ENCODE data around the gene ABCD3.

Gene ABCD3

DNA sequence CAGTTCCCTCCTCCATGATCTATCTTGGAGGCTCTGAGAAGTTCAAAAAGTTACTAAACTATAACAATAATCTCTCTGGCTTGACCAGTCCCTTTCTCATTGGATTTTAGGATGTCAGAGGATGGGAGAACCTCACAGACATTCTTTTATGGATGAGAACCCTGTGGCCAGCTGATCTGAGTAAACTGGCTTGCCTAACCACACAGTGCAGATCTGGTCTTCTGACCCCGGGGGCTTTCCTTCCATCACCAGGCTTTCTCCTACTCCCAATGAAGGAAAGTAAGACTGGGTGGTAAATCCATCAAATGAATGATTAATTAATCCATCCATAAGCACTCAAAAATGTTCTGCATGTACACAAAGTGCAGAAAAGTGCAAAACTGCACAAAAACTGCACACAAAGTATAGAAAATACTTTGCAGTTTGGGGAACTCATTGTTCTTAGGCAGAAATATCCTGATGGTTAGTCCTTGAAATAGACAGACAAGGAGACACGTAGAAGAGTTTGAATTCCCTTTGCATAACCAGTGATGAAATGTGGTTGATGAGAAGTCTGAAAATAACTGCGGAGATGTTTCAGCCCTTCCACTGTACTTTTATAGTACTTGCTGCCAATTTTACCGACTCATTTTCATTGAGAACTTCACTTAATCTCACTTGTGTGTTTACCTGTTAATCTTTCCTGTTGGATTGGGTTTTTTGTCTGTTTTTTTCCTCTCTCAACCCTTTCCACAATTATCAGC, 125.9 kb downstream of the ABCD3 start:
- in situ Hi-C loops (cut with MboI; ENCODE audit: low sequenced_read_pairs, unreplicated experiment) = no loop called here
- TF ChIP-seq, protein P1, sequence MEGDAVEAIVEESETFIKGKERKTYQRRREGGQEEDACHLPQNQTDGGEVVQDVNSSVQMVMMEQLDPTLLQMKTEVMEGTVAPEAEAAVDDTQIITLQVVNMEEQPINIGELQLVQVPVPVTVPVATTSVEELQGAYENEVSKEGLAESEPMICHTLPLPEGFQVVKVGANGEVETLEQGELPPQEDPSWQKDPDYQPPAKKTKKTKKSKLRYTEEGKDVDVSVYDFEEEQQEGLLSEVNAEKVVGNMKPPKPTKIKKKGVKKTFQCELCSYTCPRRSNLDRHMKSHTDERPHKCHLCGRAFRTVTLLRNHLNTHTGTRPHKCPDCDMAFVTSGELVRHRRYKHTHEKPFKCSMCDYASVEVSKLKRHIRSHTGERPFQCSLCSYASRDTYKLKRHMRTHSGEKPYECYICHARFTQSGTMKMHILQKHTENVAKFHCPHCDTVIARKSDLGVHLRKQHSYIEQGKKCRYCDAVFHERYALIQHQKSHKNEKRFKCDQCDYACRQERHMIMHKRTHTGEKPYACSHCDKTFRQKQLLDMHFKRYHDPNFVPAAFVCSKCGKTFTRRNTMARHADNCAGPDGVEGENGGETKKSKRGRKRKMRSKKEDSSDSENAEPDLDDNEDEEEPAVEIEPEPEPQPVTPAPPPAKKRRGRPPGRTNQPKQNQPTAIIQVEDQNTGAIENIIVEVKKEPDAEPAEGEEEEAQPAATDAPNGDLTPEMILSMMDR (IDR thresholded peaks at IDR 0.05; ENCODE audit: borderline replicate concordance, control extremely low read depth, extremely low read depth, insufficient read depth, missing control alignments) = no peak
- no peak for DNase-seq (ENCODE audit: low spot score)

- TF ChIP-seq, protein P1 (IDR thresholded peaks at IDR 0.05; ENCODE audit: borderline replicate concordance, control extremely low read depth, extremely low read depth, insufficient read depth, missing control alignments) = no peak
- DNase-seq (ENCODE audit: low spot score) = no peak
- in situ Hi-C loops (cut with MboI; ENCODE audit: low sequenced_read_pairs, unreplicated experiment) = no loop called here
These were observed 126.7 kb downstream of the ABCD3 start for GRCh38 chr1:94544706-94545490.

DNA sequence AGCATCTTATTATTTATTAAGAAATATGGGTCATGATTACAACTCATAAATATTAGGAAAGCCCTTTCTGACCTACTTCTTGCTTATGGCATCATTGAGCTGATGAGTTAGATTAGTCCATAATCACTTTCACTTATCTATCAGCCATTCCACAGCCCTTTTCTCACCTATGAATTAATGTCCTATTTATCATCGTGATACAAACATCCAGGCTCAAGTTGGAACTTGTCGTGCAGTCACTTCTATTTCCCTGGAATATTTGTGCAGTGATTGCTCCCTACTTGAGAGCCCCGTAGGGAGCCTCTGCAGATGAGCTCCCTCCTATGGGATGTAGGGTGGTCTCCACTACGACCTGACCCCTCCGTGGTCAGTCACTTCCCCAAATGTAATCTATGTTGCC, 131.5 kb downstream of the ABCD3 start:
- in situ Hi-C loops (cut with MboI; ENCODE audit: low sequenced_read_pairs, unreplicated experiment) = no loop called here

GRCh38 chr1:94550396-94550795, 132.2 kb downstream of the ABCD3 start:
- in situ Hi-C loops (cut with MboI; ENCODE audit: low sequenced_read_pairs, unreplicated experiment) = no loop called here
- DNase-seq (ENCODE audit: low spot score) = no peak
- TF ChIP-seq, protein P1 (IDR thresholded peaks at IDR 0.05; ENCODE audit: borderline replicate concordance, control extremely low read depth, extremely low read depth, insufficient read depth, missing control alignments) = no peak

More for the DNA sequence above, 131.5 kb downstream of the ABCD3 start:
- no peak for DNase-seq (ENCODE audit: low spot score)
- TF ChIP-seq, protein P1 (IDR thresholded peaks at IDR 0.05; ENCODE audit: borderline replicate concordance, control extremely low read depth, extremely low read depth, insufficient read depth, missing control alignments) = no peak

DNA sequence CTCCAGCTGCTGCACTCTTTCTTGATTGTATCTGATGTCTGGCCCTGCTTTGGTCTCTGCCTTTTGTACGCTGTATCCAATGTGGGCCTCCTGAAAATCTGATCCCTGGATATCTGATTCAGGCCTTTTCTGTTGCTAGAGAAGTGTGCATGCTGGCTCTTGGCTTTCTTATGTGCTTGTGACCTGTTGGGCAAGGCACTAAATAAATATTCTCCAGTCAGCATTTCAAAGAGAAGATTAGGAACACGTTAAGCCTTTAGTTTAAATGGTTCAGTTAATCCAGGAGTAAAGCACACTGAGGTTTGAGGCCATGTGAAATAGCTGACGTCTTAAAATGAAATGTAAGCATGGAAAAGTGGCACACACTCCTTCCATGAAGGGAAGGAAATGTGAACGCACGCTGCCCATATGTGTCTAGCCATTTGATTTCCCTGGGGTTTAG, 132.6 kb downstream of the ABCD3 start:
- in situ Hi-C loops (cut with MboI; ENCODE audit: low sequenced_read_pairs, unreplicated experiment) = no loop called here
- TF ChIP-seq, protein P1 (IDR thresholded peaks at IDR 0.05; ENCODE audit: borderline replicate concordance, control extremely low read depth, extremely low read depth, insufficient read depth, missing control alignments) = no peak
- DNase-seq (ENCODE audit: low spot score) = no peak

DNA sequence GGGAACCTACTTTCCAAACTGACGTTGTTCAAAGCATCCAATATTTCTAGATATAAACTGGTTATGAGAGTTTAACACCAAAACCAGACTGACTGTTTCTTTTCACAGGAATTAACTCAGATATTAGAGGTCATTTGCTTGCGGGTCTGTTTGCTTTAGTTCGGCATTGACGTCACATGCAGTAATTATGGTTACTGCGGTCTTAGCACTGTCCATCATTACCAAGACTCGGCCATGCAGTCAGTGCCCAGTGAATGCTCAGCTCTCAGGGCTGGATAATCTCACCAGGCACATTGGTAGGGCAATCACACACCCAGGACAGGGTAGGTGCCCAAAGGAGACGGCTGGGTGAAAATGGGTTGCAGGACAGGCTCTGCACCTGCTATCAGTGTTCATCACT, 133.3 kb downstream of the ABCD3 start:
- in situ Hi-C loops (cut with MboI; ENCODE audit: low sequenced_read_pairs, unreplicated experiment) = no loop called here
- no peak for DNase-seq (ENCODE audit: low spot score)
- TF ChIP-seq, protein P1 (IDR thresholded peaks at IDR 0.05; ENCODE audit: borderline replicate concordance, control extremely low read depth, extremely low read depth, insufficient read depth, missing control alignments) = no peak
